Body of pancreas (tissue), 4 donors: Measurements from ENCODE around the gene HS1BP3. TPM values are rescaled to one million over a fixed set of nuclear protein-coding genes. Genes with fewer than 3 reads are reported as not detected.

Experiments
- ATAC-seq: fragments of 150-250 bp; one replicate; pipeline ENCODE4 v1.9.1; 2016
- DNase-seq, 4 donors: peaks; one replicate each; pipeline ENCODE4 v3.0.0-alpha.2; 2019
- H3K27ac ChIP-seq, 4 donors: fragments of 200-600 bp; sonication (generic); 1 replicate in 3 of 4; 2 replicates in 1 of 4; pipeline versions ENCODE4 v1.5.1 to v1.6.1; 2016 to 2019; ENCODE audit warnings: mild to moderate bottlenecking in 1 of 4, mixed read lengths in 1 of 4, moderate library complexity in 1 of 4
- H3K27me3 ChIP-seq, 2 donors: fragments of 200-600 bp; sonication (generic); one replicate each; pipeline ENCODE4 v1.6.0; 2016; ENCODE audit warnings: mild to moderate bottlenecking in 1 of 2
- H3K36me3 ChIP-seq, 2 donors: fragments of 200-600 bp; sonication (generic); replicated peaks in 1 of 2; 2 replicates each; pipeline ENCODE4 v1.5.1; 2016; ENCODE audit warnings: low read depth in 2 of 2; ENCODE audit not compliant: insufficient read depth in 1 of 2
- H3K4me1 ChIP-seq: fragments of 200-600 bp; sonication (generic); one replicate; pipeline ENCODE4 v1.6.0; 2016
- H3K4me3 ChIP-seq, 2 donors: fragments of 200-600 bp; sonication (generic); 1 replicate in 1 of 2; 2 replicates in 1 of 2; pipeline ENCODE4 v1.5.1; 2016 to 2019
- H3K9me3 ChIP-seq, 3 donors: fragments of 200-600 bp; sonication (generic); 1 replicate in 2 of 3; 2 replicates in 1 of 3; pipeline ENCODE4 v1.5.1; 2016
- CTCF ChIP-seq, 7 experiments: fragments of 450-650 bp in 4 of 7; fragments of 200-600 bp in 3 of 7; sonication (generic) in 3 of 7; IDR thresholded peaks; one replicate each; pipeline ENCODE4 v1.5.1; 2016 to 2019; ENCODE audit warnings: antibody characterized with exemption in 7 of 7
- POLR2A ChIP-seq, 3 donors: fragments of 450-650 bp; IDR thresholded peaks; one replicate each; pipeline ENCODE4 v1.6.1; 2016; ENCODE audit warnings: antibody characterized with exemption in 3 of 3, mild to moderate bottlenecking in 2 of 3
- WGBS, 2 donors: methylation state at CpG; one replicate each; pipeline ENCODE4 v1.1.5; 2017; 5-methylcytosine and 5-hydroxymethylcytosine counted together
- intact Hi-C: fragments of 100-400 bp; cut with DNase I; formaldehyde crosslinking; loops from one replicate; pipeline ENCODE4 v1.15.1; 2023
- total RNA-seq, 2 donors: library from RNA; depleted of rRNA; stranded (reverse); fragments of >200 nt; gene quantifications; one replicate each; pipeline ENCODE4 v1.1.0, GENCODE V29; 2016

HS1BP3 gene
- total RNA-seq, 2 donors from 2014 or later: 21.1 to 23.1 TPM

- intact Hi-C loops: no loop called here
- DNase-seq (peak; percentile 52 to 76 (median 68)), ATAC-seq (peak; percentile 73)
- Histone ChIP-seq H3K4me1 (peaks cover 30% of the 10 kb centered on the region), H3K27me3 (no peaks in the 10 kb centered on the region), H3K9me3 (no peaks in the 10 kb centered on the region), H3K27ac (peak overlapping the region; percentile 65 to 86 (median 80)), H3K4me3 (no peak overlapping the region), H3K36me3 (no peaks in the 10 kb centered on the region)
- 55 to 78% methylated on average over 5 to 18 of the region's 18 CpGs for WGBS, 2 donors
- peak in 4 of 7 experiments; percentile 11 to 30 (median 23) for TF ChIP-seq CTCF (IDR thresholded peaks at IDR 0.05)
- peak in 2 of 3 donors; percentile 28 to 29 for TF ChIP-seq POLR2A (IDR thresholded peaks at IDR 0.05)
Measured at GRCh38 chr2:20633794-20634506, 16.9 kb downstream of the HS1BP3 start.

GRCh38 chr2:20633001-20633400 lies 17.9 kb downstream of the HS1BP3 start:
- Histone ChIP-seq H3K9me3 (no peaks in the 10 kb centered on the region), H3K27ac (peak overlapping the region; percentile 32 to 86 (median 80)), H3K36me3 (no peaks in the 10 kb centered on the region), H3K27me3 (no peaks in the 10 kb centered on the region), H3K4me1 (peaks cover 30% of the 10 kb centered on the region), H3K4me3 (no peak overlapping the region)
- WGBS, 2 donors: 87 to 93% methylated on average over 4 of the region's 4 CpGs
- ATAC-seq: no peak
- no peak for DNase-seq
- intact Hi-C loops: no loop called here
- TF ChIP-seq CTCF (IDR thresholded peaks at IDR 0.05) (no peak), POLR2A (IDR thresholded peaks at IDR 0.05) (no peak)

- Histone ChIP-seq H3K27me3 (no peaks in the 10 kb centered on the region), H3K36me3 (no peaks in the 10 kb centered on the region), H3K4me1 (peaks cover 30% of the 10 kb centered on the region), H3K4me3 (no peak overlapping the region), H3K9me3 (no peaks in the 10 kb centered on the region), H3K27ac (peak overlapping the region; percentile 32 to 86 (median 80))
- intact Hi-C loops: no loop called here
- no peak for TF ChIP-seq POLR2A (IDR thresholded peaks at IDR 0.05)
- TF ChIP-seq CTCF (IDR thresholded peaks at IDR 0.05): no peak
- 86 to 88% methylated on average over 7 of the region's 7 CpGs for WGBS, 2 donors
- no peak for ATAC-seq
- DNase-seq: no peak
Measured at GRCh38 chr2:20632446-20632990, 18.4 kb downstream of the HS1BP3 start.

GRCh38 chr2:20631617-20632307 lies 19.1 kb downstream of the HS1BP3 start:
- peak overlapping the region in 1 of 4 donors; percentile 32 for H3K27ac ChIP-seq
- no peaks in the 10 kb centered on the region for H3K36me3 ChIP-seq
- no peaks in the 10 kb centered on the region for H3K27me3 ChIP-seq
- DNase-seq (no peak), ATAC-seq (no peak)
- TF ChIP-seq CTCF (IDR thresholded peaks at IDR 0.05): no peak
- no peak for TF ChIP-seq POLR2A (IDR thresholded peaks at IDR 0.05)
- no peak overlapping the region for H3K4me3 ChIP-seq
- peaks cover 30% of the 10 kb centered on the region for H3K4me1 ChIP-seq
- H3K9me3 ChIP-seq: no peaks in the 10 kb centered on the region
- intact Hi-C loops: no loop called here
- WGBS, 2 donors: 90% methylated on average over 6 of the region's 6 CpGs
